GM12875 (cell line): ENCODE data around the gene CRACDL.
"Not testable (repeated sequence)": the region's sequence is repeated elsewhere in the genome, so short reads cannot be mapped to it uniquely, and the experiment has no call there.

ENCODE experiments used
- H3K4me3 ChIP-seq: one replicate; pipeline ENCODE4 v1.5.1; 2011; ENCODE audit warnings: low read depth, low read length, control low read depth
- TF ChIP-seq, protein P1 (sequence below): IDR thresholded peaks from 2 replicates; pipeline ENCODE4 v1.5.1; 2011; ENCODE audit warnings: low read depth, mild to moderate bottlenecking, control low read depth, inconsistent platforms, low read length, moderate library complexity, borderline replicate concordance; ENCODE audit not compliant: insufficient read depth

The CRACDL gene

GRCh38 chr2:98761267-98761781, 174.7 kb downstream of the CRACDL start:
- no peak overlapping the region for H3K4me3 ChIP-seq
- TF ChIP-seq, protein P1, sequence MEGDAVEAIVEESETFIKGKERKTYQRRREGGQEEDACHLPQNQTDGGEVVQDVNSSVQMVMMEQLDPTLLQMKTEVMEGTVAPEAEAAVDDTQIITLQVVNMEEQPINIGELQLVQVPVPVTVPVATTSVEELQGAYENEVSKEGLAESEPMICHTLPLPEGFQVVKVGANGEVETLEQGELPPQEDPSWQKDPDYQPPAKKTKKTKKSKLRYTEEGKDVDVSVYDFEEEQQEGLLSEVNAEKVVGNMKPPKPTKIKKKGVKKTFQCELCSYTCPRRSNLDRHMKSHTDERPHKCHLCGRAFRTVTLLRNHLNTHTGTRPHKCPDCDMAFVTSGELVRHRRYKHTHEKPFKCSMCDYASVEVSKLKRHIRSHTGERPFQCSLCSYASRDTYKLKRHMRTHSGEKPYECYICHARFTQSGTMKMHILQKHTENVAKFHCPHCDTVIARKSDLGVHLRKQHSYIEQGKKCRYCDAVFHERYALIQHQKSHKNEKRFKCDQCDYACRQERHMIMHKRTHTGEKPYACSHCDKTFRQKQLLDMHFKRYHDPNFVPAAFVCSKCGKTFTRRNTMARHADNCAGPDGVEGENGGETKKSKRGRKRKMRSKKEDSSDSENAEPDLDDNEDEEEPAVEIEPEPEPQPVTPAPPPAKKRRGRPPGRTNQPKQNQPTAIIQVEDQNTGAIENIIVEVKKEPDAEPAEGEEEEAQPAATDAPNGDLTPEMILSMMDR, result no peak

DNA sequence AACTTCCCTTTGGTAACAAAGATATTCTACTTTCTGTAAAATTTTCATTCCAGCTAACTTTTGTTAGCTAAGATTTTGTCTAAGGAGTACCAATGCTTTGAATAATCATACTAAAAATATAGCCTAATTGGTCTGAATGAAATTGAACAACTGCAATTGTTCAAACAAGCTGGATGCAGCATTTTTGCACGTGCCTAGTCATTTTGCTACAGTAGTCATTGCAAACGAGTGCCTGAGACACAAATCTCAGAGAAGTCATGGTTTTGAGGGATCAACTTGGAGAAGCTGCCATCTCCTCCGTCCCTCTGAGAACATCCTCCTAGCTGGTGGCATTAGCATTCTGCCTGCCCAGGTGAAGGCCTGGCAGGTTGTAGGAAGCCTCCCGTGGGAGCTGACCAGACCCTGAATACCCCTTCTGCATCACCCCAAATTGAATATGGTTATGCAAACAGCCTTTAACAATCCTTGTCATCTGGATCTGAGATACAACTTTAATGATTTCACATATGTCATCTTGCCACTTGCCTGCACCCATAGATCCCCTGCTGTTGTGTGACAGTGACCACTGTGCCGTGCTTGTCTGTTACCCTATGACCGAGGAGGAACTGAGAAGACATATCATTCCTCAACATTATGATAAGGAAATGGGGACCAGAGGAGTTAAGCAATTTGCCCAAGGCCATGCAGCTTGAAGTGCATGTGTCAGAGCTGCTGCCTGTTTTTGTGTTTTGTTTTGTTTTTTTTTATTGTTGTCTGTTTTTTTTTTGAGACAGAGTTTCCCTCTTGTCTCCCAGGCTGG, 176.0 kb downstream of the CRACDL start:
- no peak overlapping the region for H3K4me3 ChIP-seq
- TF ChIP-seq, protein P1, result no peak

- TF ChIP-seq, protein P1, result no peak
- H3K4me3 ChIP-seq, result no peak overlapping the region
These were observed 176.7 kb downstream of the CRACDL start for GRCh38 chr2:98759338-98759737.

GRCh38 chr2:98757904-98758421, 178.1 kb downstream of the CRACDL start:
- H3K4me3 ChIP-seq, result no peak overlapping the region
- TF ChIP-seq, protein P1, result no peak

DNA sequence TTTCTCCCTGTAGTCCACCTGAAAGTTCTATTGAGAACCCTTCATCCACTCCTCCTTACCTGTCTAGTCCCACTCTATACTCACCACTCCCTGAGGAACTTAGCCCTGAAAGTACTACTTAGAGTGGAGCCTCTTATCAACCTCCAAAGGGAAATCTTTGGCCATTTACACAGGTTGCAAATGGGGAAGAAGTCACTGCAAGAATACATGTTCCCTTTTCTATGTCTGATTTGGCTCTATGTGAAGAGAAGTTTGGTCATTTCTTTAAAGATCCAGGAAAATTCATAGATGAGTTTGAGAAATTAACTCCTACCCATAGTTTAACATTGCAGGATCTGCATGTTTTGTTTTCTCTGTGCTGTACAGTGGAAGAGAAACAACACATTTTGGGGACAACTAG, 182.2 kb downstream of the CRACDL start:
- no peak overlapping the region for H3K4me3 ChIP-seq
- TF ChIP-seq, protein P1, result no peak

- H3K4me3 ChIP-seq, result not testable (repeated sequence)
These were observed 183.3 kb downstream of the CRACDL start for GRCh38 chr2:98752711-98753110.

GRCh38 chr2:98751748-98752147, 184.3 kb downstream of the CRACDL start:
- H3K4me3 ChIP-seq, result no peak overlapping the region
- TF ChIP-seq, protein P1, result no peak
